Measurements from ENCODE around the gene NDUFS3.

NDUFS3 gene

GRCh38 chr11:47592251-47592650, 13.4 kb downstream of the NDUFS3 start:
- no peak for DNase-seq

GRCh38 chr11:47592970-47593369, 14.1 kb downstream of the NDUFS3 start:
- no peak for DNase-seq

GRCh38 chr11:47593492-47593933, 14.6 kb downstream of the NDUFS3 start:
- DNase-seq = no peak

GRCh38 chr11:47593934-47594855, 15.3 kb downstream of the NDUFS3 start, which contains the start of gene C1QTNF4:
TSS of gene C1QTNF4 (minus strand) at chr11:47594411. CDS start at chr11:47590810, 3,601 bp downstream.
- no peak for DNase-seq

- no peak for DNase-seq
Measured at GRCh38 chr11:47595029-47595428, 16.2 kb downstream of the NDUFS3 start.

GRCh38 chr11:47595967-47596366, 17.1 kb downstream of the NDUFS3 start:
- no peak for DNase-seq

- DNase-seq = no peak
Measured at GRCh38 chr11:47599902-47600301, 21.0 kb downstream of the NDUFS3 start.

GRCh38 chr11:47603295-47603694, 24.4 kb downstream of the NDUFS3 start:
- DNase-seq = no peak

GRCh38 chr11:47605921-47606320, 27.0 kb downstream of the NDUFS3 start:
- DNase-seq = no peak

GRCh38 chr11:47606731-47607130, 27.9 kb downstream of the NDUFS3 start:
- DNase-seq = no peak

GRCh38 chr11:47607380-47607779, 28.5 kb downstream of the NDUFS3 start:
- no peak for DNase-seq

- DNase-seq = no peak
Measured at GRCh38 chr11:47609675-47610074, 30.8 kb downstream of the NDUFS3 start.

GRCh38 chr11:47611348-47611794, 32.5 kb downstream of the NDUFS3 start:
- DNase-seq = no peak

GRCh38 chr11:47615249-47615648, 36.4 kb downstream of the NDUFS3 start:
- no peak for DNase-seq

GRCh38 chr11:47616726-47617416, 38.0 kb downstream of the NDUFS3 start:
- no peak for DNase-seq

- DNase-seq = no peak
Measured at GRCh38 chr11:47617417-47617809, 38.5 kb downstream of the NDUFS3 start.

GRCh38 chr11:47620836-47621378, 42.0 kb downstream of the NDUFS3 start:
- no peak for DNase-seq

- no peak for DNase-seq
Measured at GRCh38 chr11:47626234-47626633, 47.4 kb downstream of the NDUFS3 start.

- DNase-seq = no peak
Measured at GRCh38 chr11:47628026-47628425, 49.2 kb downstream of the NDUFS3 start.

- no peak for DNase-seq
Measured at GRCh38 chr11:47631473-47631872, 52.6 kb downstream of the NDUFS3 start.

Measured in activated gamma-delta T cell (primary cell).